Measurements from ENCODE around the gene VAMP5. TPM values are rescaled to one million over a fixed set of nuclear protein-coding genes. Genes with fewer than 3 reads are reported as not detected.

VAMP5 gene
- total and polyA plus RNA-seq, 2 of the 8 experiments (the other 6 are each of a cell fraction or from before 2014, with no cell fraction given), result 4.7 to 14.2 TPM

- no peak overlapping the region for H3K27ac ChIP-seq (ENCODE audit: low read depth, low read length)
- no peak overlapping the region for H2AFZ ChIP-seq (ENCODE audit: low read length)
- no peak for TF ChIP-seq BACH1 (IDR thresholded peaks at IDR 0.05; ENCODE audit: low read length)
- TF ChIP-seq CREB1 (IDR thresholded peaks at IDR 0.05), result no peak
These were observed 20.1 kb upstream of the VAMP5 start for GRCh38 chr2:85564144-85564563.

More at GRCh38 chr2:85564144-85564563, 20.1 kb upstream of the VAMP5 start:
- FAIRE-seq, result no peak
- Histone ChIP-seq H3K56ac (replicated peaks; ENCODE audit: insufficient read length, low read depth, low read length) (no peak overlapping the region), H4K8ac (ENCODE audit: extremely low read depth, insufficient read depth, low read length) (no peak overlapping the region), H2BK120ac (replicated peaks; ENCODE audit: low read depth, low read length) (no peak overlapping the region), H3K36me3 (ENCODE audit: control insufficient read depth in 2 of 4, insufficient read depth in 4 of 4, low read length in 3 of 4) (no peaks in the 10 kb centered on the region), H2BK15ac (ENCODE audit: low read length) (no peak overlapping the region), H3K79me2 (ENCODE audit: control insufficient read depth in 1 of 2, insufficient read depth in 2 of 2, low read length in 2 of 2) (peaks cover 0 to 15% of the 10 kb centered on the region in 2 experiments; a peak in 2 of 4 replicates), H3K4ac (replicated peaks; ENCODE audit: insufficient read length, low read depth, low read length) (no peak overlapping the region), H3K23me2 (ENCODE audit: low read depth, low read length) (peaks cover 5% of the 10 kb centered on the region), H3K14ac (ENCODE audit: insufficient read length) (no peak overlapping the region), H2BK20ac (ENCODE audit: low read length) (no peak overlapping the region), H2BK5ac (ENCODE audit: low read depth, low read length) (no peak overlapping the region), H3K18ac (ENCODE audit: extremely low read depth, low read length) (no peak overlapping the region), H3K4me2 (ENCODE audit: insufficient read depth in 1 of 2, low read depth in 2 of 2, low read length in 2 of 2) (no peak overlapping the region), H3K9me3 (ENCODE audit: insufficient read depth in 2 of 2, low read depth in 1 of 2, low read length in 1 of 2) (no peaks in the 10 kb centered on the region), H3K23ac (ENCODE audit: insufficient read length) (no peak overlapping the region), H3K4me3 (ENCODE audit: extremely low read depth in 1 of 4, insufficient read depth in 2 of 4, low read depth in 3 of 4, low read length in 4 of 4) (no peak overlapping the region), H4K5ac (ENCODE audit: insufficient read length, low read depth, low read length) (no peak overlapping the region), H4K20me1 (replicated peaks in 1 of 2; ENCODE audit: control insufficient read depth in 1 of 2, insufficient read depth in 2 of 2, low read length in 2 of 2) (no peaks in the 10 kb centered on the region), H3K79me1 (ENCODE audit: low read depth, low read length) (0 out of 2 replicates have a peak, but pooled peaks cover 4% of the 10 kb centered on the region), H3K4me1 (replicated peaks in 1 of 4; ENCODE audit: control insufficient read depth in 3 of 4, insufficient read depth in 4 of 4, low read length in 3 of 4) (no peaks in the 10 kb centered on the region), H3K27me3 (replicated peaks in 1 of 4; ENCODE audit: control insufficient read depth in 3 of 4, extremely low read depth in 1 of 4, insufficient read depth in 3 of 4, low read length in 3 of 4) (no peaks in the 10 kb centered on the region), H4K91ac (replicated peaks; ENCODE audit: insufficient read length, low read length) (no peak overlapping the region), H2BK12ac (ENCODE audit: low read depth, low read length) (no peak overlapping the region), H2AK5ac (ENCODE audit: low read depth, low read length) (no peak overlapping the region), H3K9ac (replicated peaks in 1 of 4; ENCODE audit: extremely low read depth in 1 of 4, low read depth in 3 of 4, low read length in 3 of 4) (no peak overlapping the region)
- WGBS, 2 experiments (ENCODE audit: extremely low coverage in 1 of 2, insufficient coverage in 1 of 2, insufficient read length in 1 of 2, insufficient replicate concordance in 2 of 2, low coverage in 1 of 2, low lambda C conversion rate in 2 of 2, missing lambda C conversion rate in 1 of 2), result 91% methylated on average over 5 of the region's 5 CpGs; no CpG with 5 or more reads in 1 of the 2 experiments
- ChIA-PET POLR2A (ENCODE audit: partially characterized antibody) (interaction anchor here (0.6 to 38.6 kb wide), 6 partner anchors 13 to 175 kb away, joined by 3 to 1889 read pairs (median 4); partner anchors contain the start of genes C2orf68, CAPG, MAT2A and SH2D6), CTCF (ENCODE audit: partially characterized antibody) (interaction anchor here (0.6 to 1.6 kb wide), 2 partner anchors 11 to 31 kb away, joined by 3 to 4 read pairs; partner anchors contain the start of gene RNF181)
- DNase-seq (ENCODE audit: low read depth in 1 of 2, low spot score in 2 of 2), result no peak

Data from H1 (cell line).